ENCODE data around the gene JARID2. TPM values are rescaled to one million over a fixed set of nuclear protein-coding genes. Genes with fewer than 3 reads are reported as not detected.

The JARID2 gene
- total and polyA plus RNA-seq, 2 of the 4 experiments (the other 2 are of a cell fraction), result 9.6 to 12.9 TPM

- H2BK5ac ChIP-seq (ENCODE audit: low read depth, low read length, poor library complexity, severe bottlenecking), result no peak overlapping the region
- H4K5ac ChIP-seq (ENCODE audit: low read depth, low read length), result no peak overlapping the region
- no peak overlapping the region for H3K27ac ChIP-seq (ENCODE audit: insufficient read depth, low read length)
- TF ChIP-seq CEBPB (IDR thresholded peaks at IDR 0.05; ENCODE audit: low read depth, low read length) (no peak), MAFK (IDR thresholded peaks at IDR 0.05; ENCODE audit: low read depth, low read length) (no peak), MXI1 (IDR thresholded peaks at IDR 0.05; ENCODE audit: borderline replicate concordance, low read depth, low read length) (no peak), MAZ (IDR thresholded peaks at IDR 0.05; ENCODE audit: borderline replicate concordance, low read depth, low read length) (no peak), FOS (IDR thresholded peaks at IDR 0.05; ENCODE audit: low read depth, low read length) (no peak), RFX5 (IDR thresholded peaks at IDR 0.05; ENCODE audit: low read depth, low read length) (no peak)
- no peak overlapping the region for H2BK15ac ChIP-seq (ENCODE audit: low read depth, low read length)
- H3K9ac ChIP-seq (ENCODE audit: low read depth, low read length), result no peak overlapping the region
- H2AK9ac ChIP-seq (replicated peaks; ENCODE audit: low read depth, low read length, poor library complexity), result no peak overlapping the region
- WGBS, 2 experiments (ENCODE audit: extremely low coverage in 2 of 2, insufficient read length in 1 of 2), result no CpG with 5 or more reads among the region's 3 CpGs
- no peak overlapping the region for H2AFZ ChIP-seq (replicated peaks; ENCODE audit: low read length, poor library complexity)
- H4K8ac ChIP-seq (ENCODE audit: low read depth in 2 of 2, low read length in 2 of 2), result no peak overlapping the region
- peaks cover 18 to 83% of the 10 kb centered on the region in 2 experiments for H3K79me1 ChIP-seq (ENCODE audit: low read depth in 1 of 2, low read length in 2 of 2)
- ATAC-seq (ENCODE audit: low read depth), result no peak
- no peak overlapping the region for H3K14ac ChIP-seq (replicated peaks; ENCODE audit: low read depth, low read length)
- H3K4me2 ChIP-seq (ENCODE audit: low read depth, low read length), result no peak overlapping the region
- H3K4me1 ChIP-seq (ENCODE audit: control insufficient read depth, insufficient read depth, low read length), result peaks cover 10% of the 10 kb centered on the region
- in situ Hi-C loops (cut with MboI; ENCODE audit: low sequenced_read_pairs), result no loop called here
- peaks cover 85% of the 10 kb centered on the region for H4K20me1 ChIP-seq (ENCODE audit: insufficient read depth, low read length)
- no peak overlapping the region for H2BK120ac ChIP-seq (ENCODE audit: low read depth, low read length)
- POLR2A ChIA-PET (ENCODE audit: unreplicated experiment), result no interaction called here
- dilution Hi-C loops (cut with HindIII; ENCODE audit: low sequenced_read_pairs, unreplicated experiment), result no loop called here
- no peak overlapping the region for H3K18ac ChIP-seq (ENCODE audit: low read depth, low read length)
- H3K36me3 ChIP-seq (ENCODE audit: control insufficient read depth, insufficient read depth, low read length), result peaks cover 2% of the 10 kb centered on the region; the same call in 1 of the 2 replicates
- no peak overlapping the region for H2BK20ac ChIP-seq (ENCODE audit: low read depth, low read length)
- no TSS peak for BruUV-seq (replicated peaks)
- H2AK5ac ChIP-seq (ENCODE audit: low read depth, low read length), result no peak overlapping the region
- DNase-seq, result no peak
- intact Hi-C loops (cut with micrococcal nuclease), result no loop called here
- no peaks in the 10 kb centered on the region for H3K27me3 ChIP-seq (ENCODE audit: control insufficient read depth, insufficient read depth, low read length)
- no peak overlapping the region for H3K23ac ChIP-seq (ENCODE audit: low read depth, low read length)
- H3K4ac ChIP-seq (ENCODE audit: low read depth, low read length), result no peak overlapping the region
- H4K91ac ChIP-seq (ENCODE audit: insufficient read depth, low read depth, low read length), result no peak overlapping the region
- no peak overlapping the region for H3K56ac ChIP-seq (ENCODE audit: extremely low read depth, insufficient read depth, low read length)
- H3K4me3 ChIP-seq (ENCODE audit: insufficient read depth, low read depth, low read length), result no peak overlapping the region
- CTCF ChIA-PET, result no interaction called here
- H3K9me3 ChIP-seq (ENCODE audit: control insufficient read depth, insufficient read depth, low read length), result no peaks in the 10 kb centered on the region
- peaks cover 13% of the 10 kb centered on the region for H3K9me1 ChIP-seq (ENCODE audit: insufficient read depth, low read length)
Measured at GRCh38 chr6:15408758-15409157, 162.9 kb downstream of the JARID2 start.
